NB4 (cell line): ENCODE measurements around the gene ARHGAP26.

Source experiments
- DNase-seq: peaks from one replicate; pipeline ENCODE4 v3.0.0; 2010; ENCODE audit warnings: low read depth
- H3K4me3 ChIP-seq: one replicate; pipeline ENCODE4 v1.5.1; 2011; ENCODE audit warnings: mild to moderate bottlenecking, low read depth, low read length, moderate library complexity
- MYC ChIP-seq: IDR thresholded peaks from 2 replicates; pipeline ENCODE4 v1.6.1; 2011; ENCODE audit warnings: low read depth, low read length
- POLR2A ChIP-seq: IDR thresholded peaks from 2 replicates; pipeline ENCODE4 v1.6.1; 2011; ENCODE audit warnings: mild to moderate bottlenecking; ENCODE audit not compliant: insufficient read length; ENCODE audit errors: extremely low read depth
- TF ChIP-seq, protein P1 (sequence below): IDR thresholded peaks from 2 replicates; pipeline ENCODE4 v1.6.1; 2011; ENCODE audit warnings: low read depth, low read length
- TF ChIP-seq, protein P2 (sequence below): IDR thresholded peaks from one replicate; pipeline ENCODE4 v1.5.1; 2012; ENCODE audit warnings: low read depth, low read length

Gene ARHGAP26

DNA sequence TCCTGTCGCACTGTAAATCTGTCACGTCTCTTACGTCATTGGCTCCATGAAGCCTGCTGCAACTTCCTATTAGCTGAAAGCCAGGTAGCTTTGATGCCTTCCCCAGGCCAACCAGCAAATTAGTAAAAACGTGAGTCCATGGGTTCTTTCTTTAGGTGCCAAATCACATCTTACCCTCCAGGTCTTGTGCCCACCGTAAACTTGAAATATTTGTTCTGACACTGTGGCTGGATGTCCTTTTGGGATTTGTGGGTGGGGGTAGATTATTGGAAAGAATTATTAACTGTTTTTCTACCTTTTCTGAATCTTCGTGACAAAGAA, 460.5 kb downstream of the ARHGAP26 start:
- no peak for DNase-seq
- no peak overlapping the region for H3K4me3 ChIP-seq
- TF ChIP-seq MYC: no peak
- TF ChIP-seq, protein P1, sequence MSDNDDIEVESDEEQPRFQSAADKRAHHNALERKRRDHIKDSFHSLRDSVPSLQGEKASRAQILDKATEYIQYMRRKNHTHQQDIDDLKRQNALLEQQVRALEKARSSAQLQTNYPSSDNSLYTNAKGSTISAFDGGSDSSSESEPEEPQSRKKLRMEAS: no peak
- no peak for TF ChIP-seq POLR2A
- TF ChIP-seq, protein P2, sequence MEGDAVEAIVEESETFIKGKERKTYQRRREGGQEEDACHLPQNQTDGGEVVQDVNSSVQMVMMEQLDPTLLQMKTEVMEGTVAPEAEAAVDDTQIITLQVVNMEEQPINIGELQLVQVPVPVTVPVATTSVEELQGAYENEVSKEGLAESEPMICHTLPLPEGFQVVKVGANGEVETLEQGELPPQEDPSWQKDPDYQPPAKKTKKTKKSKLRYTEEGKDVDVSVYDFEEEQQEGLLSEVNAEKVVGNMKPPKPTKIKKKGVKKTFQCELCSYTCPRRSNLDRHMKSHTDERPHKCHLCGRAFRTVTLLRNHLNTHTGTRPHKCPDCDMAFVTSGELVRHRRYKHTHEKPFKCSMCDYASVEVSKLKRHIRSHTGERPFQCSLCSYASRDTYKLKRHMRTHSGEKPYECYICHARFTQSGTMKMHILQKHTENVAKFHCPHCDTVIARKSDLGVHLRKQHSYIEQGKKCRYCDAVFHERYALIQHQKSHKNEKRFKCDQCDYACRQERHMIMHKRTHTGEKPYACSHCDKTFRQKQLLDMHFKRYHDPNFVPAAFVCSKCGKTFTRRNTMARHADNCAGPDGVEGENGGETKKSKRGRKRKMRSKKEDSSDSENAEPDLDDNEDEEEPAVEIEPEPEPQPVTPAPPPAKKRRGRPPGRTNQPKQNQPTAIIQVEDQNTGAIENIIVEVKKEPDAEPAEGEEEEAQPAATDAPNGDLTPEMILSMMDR: no peak

DNA sequence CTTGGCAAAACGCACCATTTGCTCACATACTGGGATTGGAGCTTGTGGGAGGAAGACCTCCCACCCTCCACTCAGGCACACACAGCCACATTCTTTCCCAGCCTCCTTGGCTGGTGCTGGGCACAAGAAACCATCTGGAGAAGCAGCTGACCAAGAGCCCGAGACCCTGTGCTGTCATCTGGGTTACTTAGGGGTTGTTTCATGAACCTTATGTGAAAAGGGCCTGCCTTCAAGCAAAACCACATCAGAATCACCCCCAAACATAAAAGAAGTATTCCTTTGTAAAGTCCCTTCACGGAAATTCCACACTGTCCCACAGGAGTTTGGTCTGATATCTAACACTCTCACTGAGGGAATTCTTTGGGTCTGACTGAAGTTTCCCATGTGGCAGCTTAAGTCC, 461.2 kb downstream of the ARHGAP26 start:
- TF ChIP-seq, protein P2: no peak
- TF ChIP-seq, protein P1: no peak
- TF ChIP-seq MYC: no peak
- TF ChIP-seq POLR2A: no peak
- DNase-seq: no peak

DNA sequence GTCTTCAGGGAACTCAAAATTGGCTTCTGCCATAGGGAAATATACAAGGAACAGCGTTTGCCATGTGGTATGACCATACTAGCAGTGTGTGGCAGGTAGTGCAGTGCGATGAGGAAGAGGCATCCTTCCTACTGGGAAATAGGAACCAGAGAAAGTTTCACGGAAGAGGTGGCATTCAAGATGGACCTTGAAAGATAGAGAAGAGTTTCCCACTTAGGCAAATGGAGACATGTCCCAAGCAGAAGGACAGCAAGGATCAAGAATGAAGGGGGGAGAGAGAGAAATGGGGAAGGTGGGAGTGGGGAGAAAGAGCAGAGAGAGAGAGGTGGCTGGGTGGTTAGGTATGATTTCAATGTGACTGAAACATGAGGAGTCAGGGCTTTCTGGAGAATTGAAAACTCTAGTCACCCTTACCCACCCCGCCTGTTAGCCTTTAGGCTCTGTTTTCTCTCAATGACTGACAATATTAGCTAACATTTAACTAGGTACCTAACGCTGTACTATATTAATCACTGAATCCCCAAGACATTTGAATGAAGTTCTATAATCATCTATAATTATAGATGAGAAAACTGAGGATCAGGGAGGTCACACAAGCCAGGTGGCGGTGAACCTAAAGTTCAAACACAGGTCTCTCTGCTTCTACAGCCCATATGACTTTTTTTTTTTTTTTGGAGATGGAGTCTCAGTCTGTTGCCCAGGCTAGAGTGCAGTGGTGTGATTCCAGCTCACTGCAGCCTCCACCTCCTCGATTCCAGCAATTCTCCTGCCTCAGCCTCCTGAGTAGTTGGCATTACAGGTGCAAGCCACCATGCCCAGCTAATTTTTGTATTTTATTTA, 462.0 kb downstream of the ARHGAP26 start:
- H3K4me3 ChIP-seq: no peak overlapping the region
- TF ChIP-seq MYC (no peak), POLR2A (no peak)
- TF ChIP-seq, protein P2: no peak
- TF ChIP-seq, protein P1: no peak
- no peak for DNase-seq

More for the DNA sequence above, 461.2 kb downstream of the ARHGAP26 start:
- no peak overlapping the region for H3K4me3 ChIP-seq

DNA sequence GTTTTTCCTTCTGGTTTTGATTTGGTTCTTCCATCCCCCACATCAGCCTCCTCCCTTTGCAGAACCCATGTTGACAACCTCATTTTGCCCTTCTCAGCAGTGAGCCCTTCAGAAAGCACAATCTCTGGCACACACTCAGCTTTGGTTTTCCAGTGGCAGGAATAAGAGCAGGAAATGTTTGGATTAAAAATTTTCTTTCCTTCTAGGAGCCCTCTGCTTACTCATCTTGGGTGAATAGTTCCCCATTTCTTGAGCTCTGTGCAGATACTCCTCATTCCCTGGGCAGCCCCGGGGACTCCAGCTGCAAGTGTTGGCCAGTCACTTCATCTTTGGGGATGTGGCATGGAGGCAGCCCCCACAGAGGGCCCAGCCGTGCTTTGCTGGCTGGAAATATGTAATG, 462.9 kb downstream of the ARHGAP26 start:
- H3K4me3 ChIP-seq: no peak overlapping the region
- TF ChIP-seq POLR2A (no peak), MYC (no peak)
- TF ChIP-seq, protein P2: no peak
- TF ChIP-seq, protein P1: no peak
- DNase-seq: peak; percentile 22

DNA sequence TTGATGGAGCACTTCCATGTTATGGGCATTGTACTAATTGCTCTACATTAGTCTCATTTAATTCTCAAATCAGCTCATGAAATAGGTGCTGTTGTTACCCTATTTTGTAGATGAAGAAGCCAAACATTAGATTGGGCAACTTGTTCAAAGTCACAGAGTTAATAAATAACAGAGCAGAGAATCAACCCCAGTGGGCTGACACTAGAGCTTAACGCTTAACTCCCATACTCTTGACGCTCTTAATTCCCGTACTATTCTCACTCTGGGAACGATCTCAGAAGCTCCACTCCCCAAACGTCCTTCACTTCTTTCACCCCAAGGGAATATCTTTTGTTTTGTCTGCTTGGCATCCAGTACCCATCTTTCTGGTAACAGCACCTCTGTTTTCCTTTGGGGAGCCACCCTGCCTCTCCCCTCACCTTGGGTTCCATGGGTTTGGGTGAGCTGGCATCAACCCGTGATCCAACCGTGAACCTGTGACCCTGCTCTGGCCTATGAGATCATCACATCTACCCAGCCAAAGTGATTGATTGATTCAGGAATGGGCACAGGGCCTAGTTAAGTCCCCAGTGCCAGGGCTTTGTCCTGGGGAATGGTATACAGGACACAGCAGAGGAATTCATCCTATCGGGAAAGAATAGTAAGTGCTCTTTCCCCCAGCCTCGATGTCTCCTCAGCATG, 464.1 kb downstream of the ARHGAP26 start:
- TF ChIP-seq POLR2A (no peak), MYC (no peak)
- TF ChIP-seq, protein P1: no peak
- TF ChIP-seq, protein P2: no peak
- DNase-seq: no peak
- no peak overlapping the region for H3K4me3 ChIP-seq
